BJ (cell line): ENCODE measurements around the gene RNF220. TPM values are rescaled to one million over a fixed set of nuclear protein-coding genes. Genes with fewer than 3 reads are reported as not detected.

Experiments used
- CTCF ChIA-PET: fragments of 350-600 bp; formaldehyde crosslinking; extraction: SDS; loops from one replicate; lab custom pipeline; 2021; ENCODE audit warnings: antibody characterized with exemption, inconsistent platforms; lab: Yijun Ruan, JAX
- POLR2A ChIA-PET: fragments of 300-600 bp; sonication (Branson Sonifier 250); formaldehyde crosslinking; extraction: SDS; loops from one replicate; lab custom pipeline; 2021; ENCODE audit warnings: antibody characterized with exemption; lab: Charles Lee
- DNase-seq: peaks from one replicate; pipeline ENCODE4 v3.0.0-alpha.2; 2011; ENCODE audit warnings: low read depth
- H3K27me3 ChIP-seq: 2 replicates; pipeline ENCODE4 v1.6.0; 2011; ENCODE audit warnings: low read length; ENCODE audit not compliant: control insufficient read depth, insufficient read depth
- H3K36me3 ChIP-seq: 2 replicates; pipeline ENCODE4 v1.5.1; 2011; ENCODE audit warnings: low read length; ENCODE audit not compliant: control insufficient read depth, insufficient read depth
- H3K4me3 ChIP-seq: 2 replicates; pipeline ENCODE4 v1.5.1; 2011; ENCODE audit warnings: low read depth, mild to moderate bottlenecking, control low read depth, low read length
- polyA minus RNA-seq: library from RNA; depleted of rRNA, polyadenylated mRNA; stranded (reverse); fragments of >200 nt; gene quantifications from 2 replicates; pipeline ENCODE4 v1.2.3, GENCODE V29; 2011; rRNA and poly(A)+ RNA removed
- polyA plus RNA-seq: library from polyadenylated mRNA; depleted of rRNA; stranded (reverse); fragments of >200 nt; gene quantifications from 2 replicates; pipeline ENCODE4 v1.2.3, GENCODE V29; 2011; rRNA removed
- TF ChIP-seq, protein P1 (sequence below): IDR thresholded peaks from 2 replicates; pipeline ENCODE4 v1.5.1; 2011; ENCODE audit warnings: low read depth, mild to moderate bottlenecking, control low read depth, inconsistent platforms, low read length, moderate library complexity; ENCODE audit not compliant: insufficient read depth

RNF220 gene
- polyA plus RNA-seq (49.8 and 65.4 TPM in 2 replicates), polyA minus RNA-seq (16.6 and 24.9 TPM in 2 replicates)

DNA sequence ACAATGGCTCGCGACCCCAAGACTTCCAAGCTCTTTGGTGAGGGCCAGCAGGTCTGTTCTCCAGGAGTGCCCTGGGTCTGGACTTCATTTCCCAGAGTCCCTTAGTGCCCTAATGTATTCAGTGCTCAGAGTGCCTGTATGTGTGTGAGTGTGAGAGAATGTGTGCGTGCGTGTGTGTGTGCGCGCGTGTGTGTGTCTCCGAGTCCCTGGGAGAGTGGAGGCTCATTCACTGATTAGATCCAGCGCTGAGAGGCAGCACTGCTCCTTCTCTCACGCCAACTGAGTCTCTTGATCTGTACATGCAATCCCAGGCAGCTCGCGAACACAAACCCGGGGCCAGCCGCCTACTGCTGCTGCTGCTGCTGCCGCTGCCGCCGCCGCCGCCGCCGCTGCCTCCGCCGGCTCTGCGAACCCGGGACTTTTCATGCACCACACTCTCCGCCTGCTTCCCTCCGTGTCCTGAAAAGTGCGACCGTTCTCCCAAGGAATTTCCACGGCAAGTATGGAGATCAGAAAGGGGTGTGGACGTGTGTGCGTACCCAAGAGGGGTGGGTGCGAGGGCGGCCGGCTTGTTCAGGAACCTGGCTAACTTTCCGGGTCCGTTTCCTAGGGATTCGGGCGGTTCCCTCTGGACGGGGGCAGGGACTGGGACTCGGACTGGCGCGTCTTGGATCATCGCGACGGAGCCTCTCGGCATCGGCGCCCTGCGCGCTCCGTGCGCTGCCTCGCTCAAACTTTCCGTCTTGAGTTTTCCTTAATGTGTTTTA lies at the start of gene RNF220:
Gene RNF220, plus strand, starts transcription at position 225 of the 767 bp plus-strand sequence.
- Histone ChIP-seq H3K27me3 (peaks cover 44% of the 10 kb centered on the region), H3K4me3 (peak within 1 kb of the TSS; percentile 10), H3K36me3 (no peaks in the 10 kb centered on the region)
- CTCF ChIA-PET: no interaction called here
- DNase-seq: no peak
- TF ChIP-seq, protein P1, sequence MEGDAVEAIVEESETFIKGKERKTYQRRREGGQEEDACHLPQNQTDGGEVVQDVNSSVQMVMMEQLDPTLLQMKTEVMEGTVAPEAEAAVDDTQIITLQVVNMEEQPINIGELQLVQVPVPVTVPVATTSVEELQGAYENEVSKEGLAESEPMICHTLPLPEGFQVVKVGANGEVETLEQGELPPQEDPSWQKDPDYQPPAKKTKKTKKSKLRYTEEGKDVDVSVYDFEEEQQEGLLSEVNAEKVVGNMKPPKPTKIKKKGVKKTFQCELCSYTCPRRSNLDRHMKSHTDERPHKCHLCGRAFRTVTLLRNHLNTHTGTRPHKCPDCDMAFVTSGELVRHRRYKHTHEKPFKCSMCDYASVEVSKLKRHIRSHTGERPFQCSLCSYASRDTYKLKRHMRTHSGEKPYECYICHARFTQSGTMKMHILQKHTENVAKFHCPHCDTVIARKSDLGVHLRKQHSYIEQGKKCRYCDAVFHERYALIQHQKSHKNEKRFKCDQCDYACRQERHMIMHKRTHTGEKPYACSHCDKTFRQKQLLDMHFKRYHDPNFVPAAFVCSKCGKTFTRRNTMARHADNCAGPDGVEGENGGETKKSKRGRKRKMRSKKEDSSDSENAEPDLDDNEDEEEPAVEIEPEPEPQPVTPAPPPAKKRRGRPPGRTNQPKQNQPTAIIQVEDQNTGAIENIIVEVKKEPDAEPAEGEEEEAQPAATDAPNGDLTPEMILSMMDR: no peak
- POLR2A ChIA-PET: no interaction called here

DNA sequence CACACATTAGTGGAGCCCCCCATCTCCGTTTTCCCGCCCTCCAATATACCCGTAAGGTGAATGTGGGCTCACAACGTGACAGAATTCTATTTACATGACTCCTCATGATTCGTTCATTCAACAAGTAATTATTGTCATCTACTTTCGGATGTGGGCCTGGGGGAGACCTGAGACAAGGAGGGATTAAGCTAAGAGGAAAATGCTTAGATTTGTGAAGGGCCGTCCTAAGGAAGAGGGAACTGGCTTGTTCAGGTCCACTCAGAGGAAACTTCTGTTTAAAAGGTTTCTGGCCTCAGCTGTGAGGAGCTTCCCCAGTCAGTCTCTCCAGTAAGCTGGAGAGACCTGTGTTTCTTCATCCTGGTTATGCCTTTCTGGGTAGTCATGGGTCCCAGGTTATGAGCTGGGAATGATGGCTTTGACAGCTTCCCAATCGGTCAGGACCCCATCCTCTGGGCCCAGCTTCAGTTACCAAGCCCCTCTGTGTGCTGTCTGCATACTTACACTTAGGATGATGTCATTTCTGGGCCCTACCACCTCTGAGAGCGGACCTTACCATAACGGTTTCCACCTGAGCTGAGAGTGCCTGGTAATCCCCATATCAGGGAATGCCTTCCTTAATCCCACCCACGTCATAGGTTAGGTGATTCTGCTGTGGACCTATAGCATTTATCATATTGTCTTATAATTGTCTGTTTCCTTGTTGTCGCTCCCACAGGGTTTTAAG lies 49.3 kb upstream of the RNF220 start:
- H3K27me3 ChIP-seq: no peaks in the 10 kb centered on the region
- ChIA-PET POLR2A (no interaction called here), CTCF (interaction anchor here (1.1 to 1.8 kb wide), 5 partner anchors 61 to 307 kb away, joined by 3 to 5 read pairs (median 4); no protein-coding TSS in a partner anchor)
- no peak for DNase-seq
- H3K36me3 ChIP-seq: no peaks in the 10 kb centered on the region
- no peak overlapping the region; the same call in 1 of the 2 replicates for H3K4me3 ChIP-seq
- TF ChIP-seq, protein P1: no peak

DNA sequence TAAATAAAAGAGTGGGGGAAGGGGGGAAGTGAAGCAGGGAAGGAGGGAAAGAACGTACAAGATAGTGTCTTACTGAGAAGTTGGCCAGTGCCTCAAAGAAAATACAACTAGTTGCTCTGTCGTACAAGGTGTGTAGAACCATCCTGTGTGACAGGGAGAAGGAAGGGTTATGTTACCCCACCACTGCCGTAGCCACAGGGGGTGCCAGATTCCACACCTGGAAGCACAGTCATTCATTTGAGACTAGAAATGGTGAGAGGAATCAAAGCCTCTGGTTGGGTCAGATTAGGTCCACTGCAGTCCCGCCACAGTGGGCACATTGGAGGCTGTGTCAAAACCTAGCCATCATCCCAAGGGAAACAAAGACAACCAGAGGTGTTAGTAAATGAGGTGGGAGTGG lies 47.3 kb upstream of the RNF220 start:
- Histone ChIP-seq H3K4me3 (no peak overlapping the region), H3K27me3 (no peaks in the 10 kb centered on the region), H3K36me3 (no peaks in the 10 kb centered on the region)
- no peak for DNase-seq
- ChIA-PET POLR2A (no interaction called here), CTCF (interaction anchor here (1.3 to 2.0 kb wide), 2 partner anchors 18 to 140 kb away, joined by 3 to 6 read pairs; no protein-coding TSS in a partner anchor)
- TF ChIP-seq, protein P1: no peak

DNA sequence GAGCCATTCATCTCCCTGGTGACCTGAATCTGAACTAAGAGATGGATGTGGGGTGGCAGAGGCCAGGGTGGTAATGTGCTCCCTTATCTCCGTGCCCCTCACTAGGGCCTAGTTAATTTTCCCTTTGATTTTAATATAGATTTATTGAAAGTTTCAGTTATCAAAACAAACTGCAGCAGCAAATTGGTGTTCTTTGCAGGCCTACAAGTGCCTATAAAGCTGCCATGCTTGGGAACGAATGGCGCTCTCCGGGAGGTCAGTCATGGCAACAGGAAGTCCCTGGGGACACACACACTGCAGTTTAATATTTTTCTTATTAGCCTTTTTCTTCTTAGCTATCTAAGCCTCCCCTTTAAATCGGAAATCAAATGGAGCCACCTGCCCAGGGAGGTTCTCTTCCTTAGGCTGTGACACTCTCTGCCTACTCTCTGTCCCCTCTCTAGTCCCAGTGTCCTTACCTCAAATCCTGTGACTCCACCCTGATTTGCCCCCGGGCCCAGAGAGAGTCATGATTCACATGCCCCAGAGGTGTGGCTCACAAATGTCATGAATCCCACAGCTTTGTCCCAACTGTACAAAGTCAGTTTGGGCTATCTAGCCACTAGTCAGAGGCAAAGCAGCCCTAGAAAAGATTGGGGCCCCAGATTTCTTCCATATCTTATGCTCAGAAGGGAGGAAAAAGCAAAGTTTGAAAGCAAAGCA lies 45.7 kb upstream of the RNF220 start:
- 0 out of 2 replicates have a peak, but pooled peaks cover 1% of the 10 kb centered on the region for H3K27me3 ChIP-seq
- TF ChIP-seq, protein P1: no peak
- ChIA-PET CTCF (interaction anchor here (1.3 to 2.0 kb wide), 4 partner anchors 17 to 142 kb away, joined by 3 to 7 read pairs (median 5); no protein-coding TSS in a partner anchor), POLR2A (no interaction called here)
- H3K36me3 ChIP-seq: no peaks in the 10 kb centered on the region
- DNase-seq: no peak
- H3K4me3 ChIP-seq: no peak overlapping the region
